Measurements from ENCODE around the gene ATP8B4. TPM values are rescaled to one million over a fixed set of nuclear protein-coding genes. Genes with fewer than 3 reads are reported as not detected.

The ATP8B4 gene
- total and polyA plus RNA-seq, 8 donors = 2.1 to 8.1 (median 2.9) TPM

DNA sequence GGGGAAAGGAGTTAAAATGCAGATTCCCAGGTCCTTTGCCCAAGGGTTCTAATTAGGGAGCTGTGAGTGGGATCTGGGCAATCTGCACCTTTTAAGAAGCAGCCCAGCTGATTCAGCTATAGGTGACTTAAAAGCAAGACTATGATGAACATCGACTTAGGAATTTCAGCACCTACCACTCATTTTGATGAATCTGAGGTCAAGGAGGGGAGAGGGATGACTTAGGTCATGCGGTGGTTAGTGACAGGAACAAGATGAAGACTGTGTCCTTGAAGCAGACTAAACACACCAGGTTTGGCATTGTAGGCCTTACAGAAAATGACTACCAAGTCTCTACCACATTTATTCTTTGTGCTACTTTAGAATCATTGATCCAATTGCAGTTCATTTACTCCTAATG lies 301.9 kb downstream of the ATP8B4 start:
- no peak overlapping the region for H3K27ac ChIP-seq
- intact Hi-C loops (cut with DNase I) = no loop called here

GRCh38 chr15:49815950-49816349 lies 303.1 kb downstream of the ATP8B4 start:
- TF ChIP-seq, protein P1, sequence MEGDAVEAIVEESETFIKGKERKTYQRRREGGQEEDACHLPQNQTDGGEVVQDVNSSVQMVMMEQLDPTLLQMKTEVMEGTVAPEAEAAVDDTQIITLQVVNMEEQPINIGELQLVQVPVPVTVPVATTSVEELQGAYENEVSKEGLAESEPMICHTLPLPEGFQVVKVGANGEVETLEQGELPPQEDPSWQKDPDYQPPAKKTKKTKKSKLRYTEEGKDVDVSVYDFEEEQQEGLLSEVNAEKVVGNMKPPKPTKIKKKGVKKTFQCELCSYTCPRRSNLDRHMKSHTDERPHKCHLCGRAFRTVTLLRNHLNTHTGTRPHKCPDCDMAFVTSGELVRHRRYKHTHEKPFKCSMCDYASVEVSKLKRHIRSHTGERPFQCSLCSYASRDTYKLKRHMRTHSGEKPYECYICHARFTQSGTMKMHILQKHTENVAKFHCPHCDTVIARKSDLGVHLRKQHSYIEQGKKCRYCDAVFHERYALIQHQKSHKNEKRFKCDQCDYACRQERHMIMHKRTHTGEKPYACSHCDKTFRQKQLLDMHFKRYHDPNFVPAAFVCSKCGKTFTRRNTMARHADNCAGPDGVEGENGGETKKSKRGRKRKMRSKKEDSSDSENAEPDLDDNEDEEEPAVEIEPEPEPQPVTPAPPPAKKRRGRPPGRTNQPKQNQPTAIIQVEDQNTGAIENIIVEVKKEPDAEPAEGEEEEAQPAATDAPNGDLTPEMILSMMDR (IDR thresholded peaks at IDR 0.05) = no peak
- Histone ChIP-seq H3K4me3 (no peak overlapping the region), H3K27me3 (no peaks in the 10 kb centered on the region), H3K27ac (no peak overlapping the region), H3K9me3 (no peaks in the 10 kb centered on the region), H3K36me3 (no peaks in the 10 kb centered on the region), H3K4me1 (no peaks in the 10 kb centered on the region)
- ATAC-seq (peak; percentile 33), DNase-seq (peak in 1 of 4 donors; percentile 7)
- intact Hi-C loops (cut with DNase I) = no loop called here

More for the DNA sequence above, 301.9 kb downstream of the ATP8B4 start:
- H3K4me3 ChIP-seq = no peak overlapping the region
- H3K9me3 ChIP-seq = no peaks in the 10 kb centered on the region
- no peaks in the 10 kb centered on the region for H3K36me3 ChIP-seq
- H3K4me1 ChIP-seq = no peaks in the 10 kb centered on the region
- TF ChIP-seq, protein P1 (IDR thresholded peaks at IDR 0.05) = no peak
- ATAC-seq (no peak), DNase-seq (no peak)
- H3K27me3 ChIP-seq = no peaks in the 10 kb centered on the region

DNA sequence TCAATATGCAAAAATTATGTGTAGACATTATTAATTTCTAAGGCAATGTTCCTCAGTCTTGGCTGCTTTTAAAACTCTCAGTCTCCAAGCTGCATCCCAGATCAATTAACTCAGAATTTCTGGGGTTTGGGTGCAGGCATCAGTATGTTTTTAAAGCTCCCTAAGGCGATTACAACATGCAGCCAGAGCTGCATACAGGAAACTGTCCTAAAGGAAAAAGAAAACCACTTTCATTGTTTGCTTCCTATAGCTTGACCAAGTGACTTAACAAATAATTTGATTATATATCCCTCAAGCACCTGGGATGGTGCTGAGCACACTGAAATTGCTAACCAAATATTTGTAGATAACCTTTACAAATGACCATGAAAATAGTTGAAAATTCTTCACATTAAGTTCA lies 303.5 kb downstream of the ATP8B4 start:
- H3K27me3 ChIP-seq = no peaks in the 10 kb centered on the region
- H3K4me3 ChIP-seq = no peak overlapping the region
- no peaks in the 10 kb centered on the region for H3K4me1 ChIP-seq
- TF ChIP-seq, protein P1 (IDR thresholded peaks at IDR 0.05) = no peak
- no peak overlapping the region for H3K27ac ChIP-seq
- ATAC-seq (no peak), DNase-seq (no peak)
- no peaks in the 10 kb centered on the region for H3K9me3 ChIP-seq
- intact Hi-C loops (cut with DNase I) = no loop called here
- H3K36me3 ChIP-seq = no peaks in the 10 kb centered on the region

GRCh38 chr15:49814709-49815108 lies 304.3 kb downstream of the ATP8B4 start:
- no peaks in the 10 kb centered on the region for H3K9me3 ChIP-seq
- H3K4me3 ChIP-seq = no peak overlapping the region
- TF ChIP-seq, protein P1 (IDR thresholded peaks at IDR 0.05) = no peak
- DNase-seq (no peak), ATAC-seq (no peak)
- no peak overlapping the region for H3K27ac ChIP-seq
- H3K27me3 ChIP-seq = no peaks in the 10 kb centered on the region
- H3K4me1 ChIP-seq = no peaks in the 10 kb centered on the region
- no peaks in the 10 kb centered on the region for H3K36me3 ChIP-seq
- intact Hi-C loops (cut with DNase I) = no loop called here

DNA sequence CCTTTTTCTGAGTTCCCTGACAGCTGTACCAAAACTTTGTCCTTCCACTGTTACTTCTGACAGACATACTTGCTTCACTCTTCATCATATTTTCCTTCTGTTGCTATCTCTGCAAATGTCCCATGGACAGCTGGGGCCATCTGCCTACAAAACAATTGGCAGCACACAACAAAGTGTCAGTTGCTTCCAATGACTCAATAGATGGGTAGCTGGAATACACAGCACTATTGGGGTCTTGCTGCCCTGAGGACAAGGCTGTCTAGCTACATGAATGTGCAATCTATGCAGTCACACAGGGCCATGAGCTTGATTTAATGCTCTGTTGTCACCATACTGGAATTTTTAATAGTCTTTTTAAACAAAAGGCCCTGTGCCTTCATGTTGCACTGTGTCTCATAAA lies 305.4 kb downstream of the ATP8B4 start:
- intact Hi-C loops (cut with DNase I) = no loop called here
- ATAC-seq = no peak
- H3K27ac ChIP-seq = no peak overlapping the region

More for the DNA sequence above, 305.4 kb downstream of the ATP8B4 start:
- Histone ChIP-seq H3K27me3 (no peaks in the 10 kb centered on the region), H3K9me3 (no peaks in the 10 kb centered on the region), H3K36me3 (no peaks in the 10 kb centered on the region), H3K4me3 (no peak overlapping the region), H3K4me1 (no peaks in the 10 kb centered on the region)
- TF ChIP-seq, protein P1 (IDR thresholded peaks at IDR 0.05) = no peak
- DNase-seq = peak in 2 of 4 donors; percentile 42 to 66

Data from left lung (tissue), 10 donors.